Measurements from ENCODE around the gene RPN1.
A peak's percentile ranks its signal among the peaks of the same experiment; 100 is the strongest.

DNA sequence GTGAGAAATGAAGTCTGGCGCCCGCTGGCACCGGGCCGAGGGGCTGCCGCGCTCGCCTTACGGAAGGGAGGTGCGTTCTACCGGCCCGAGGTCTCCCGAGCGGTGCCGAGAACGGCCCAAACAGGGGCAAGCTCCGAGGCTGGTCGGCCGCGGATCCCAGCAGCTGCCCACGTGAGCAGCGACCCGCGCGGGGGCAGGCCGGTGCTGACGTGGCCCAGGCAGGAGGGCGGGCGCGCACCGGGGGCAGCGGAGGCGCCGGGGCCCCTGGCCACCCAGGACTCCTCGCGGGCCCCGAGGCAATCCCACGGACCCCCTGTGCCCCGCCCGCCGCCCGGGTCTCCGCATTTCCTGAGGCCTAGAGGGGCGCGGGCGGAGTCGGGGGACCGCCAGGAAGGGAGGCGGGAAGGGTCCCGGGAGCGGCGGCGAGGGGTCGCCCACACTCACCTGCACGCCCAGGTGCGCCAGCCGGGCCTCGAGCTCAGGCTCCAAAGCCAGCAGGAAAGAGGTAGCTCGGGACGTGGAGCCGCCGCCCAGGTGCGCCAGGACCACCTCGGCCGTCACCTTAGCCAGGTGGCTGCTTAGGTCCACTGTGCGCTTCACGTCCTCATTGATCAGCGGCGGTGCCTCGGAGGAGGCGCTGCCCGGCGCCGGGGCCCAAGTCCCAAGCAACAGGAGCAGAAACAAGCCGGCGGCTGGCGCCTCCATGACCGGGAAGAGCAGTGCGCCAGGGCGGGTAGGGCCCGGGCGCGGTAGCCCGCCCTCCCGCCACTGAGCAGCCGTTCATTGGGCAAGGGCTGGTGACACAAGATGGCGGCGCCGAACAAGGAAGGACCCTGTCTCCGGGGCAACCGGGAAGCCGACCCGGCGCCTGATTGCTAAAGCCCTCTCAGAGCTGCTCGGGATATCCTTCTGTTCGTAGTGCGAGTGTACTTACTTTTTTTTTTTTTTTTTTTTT, at the start of gene RPN1:
- TF ChIP-seq POLR2A (IDR thresholded peaks at IDR 0.05; ENCODE audit: low read depth, low read length), result peak; percentile 89
- TF ChIP-seq, protein P1, sequence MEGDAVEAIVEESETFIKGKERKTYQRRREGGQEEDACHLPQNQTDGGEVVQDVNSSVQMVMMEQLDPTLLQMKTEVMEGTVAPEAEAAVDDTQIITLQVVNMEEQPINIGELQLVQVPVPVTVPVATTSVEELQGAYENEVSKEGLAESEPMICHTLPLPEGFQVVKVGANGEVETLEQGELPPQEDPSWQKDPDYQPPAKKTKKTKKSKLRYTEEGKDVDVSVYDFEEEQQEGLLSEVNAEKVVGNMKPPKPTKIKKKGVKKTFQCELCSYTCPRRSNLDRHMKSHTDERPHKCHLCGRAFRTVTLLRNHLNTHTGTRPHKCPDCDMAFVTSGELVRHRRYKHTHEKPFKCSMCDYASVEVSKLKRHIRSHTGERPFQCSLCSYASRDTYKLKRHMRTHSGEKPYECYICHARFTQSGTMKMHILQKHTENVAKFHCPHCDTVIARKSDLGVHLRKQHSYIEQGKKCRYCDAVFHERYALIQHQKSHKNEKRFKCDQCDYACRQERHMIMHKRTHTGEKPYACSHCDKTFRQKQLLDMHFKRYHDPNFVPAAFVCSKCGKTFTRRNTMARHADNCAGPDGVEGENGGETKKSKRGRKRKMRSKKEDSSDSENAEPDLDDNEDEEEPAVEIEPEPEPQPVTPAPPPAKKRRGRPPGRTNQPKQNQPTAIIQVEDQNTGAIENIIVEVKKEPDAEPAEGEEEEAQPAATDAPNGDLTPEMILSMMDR (IDR thresholded peaks at IDR 0.05; ENCODE audit: extremely low read depth in 1 of 2, insufficient read depth in 1 of 2, low read depth in 1 of 2, low read length in 2 of 2), result no peak
